Thoracic aorta (tissue), 2 donors: Measurements from ENCODE around the gene SHLD2. TPM values are rescaled to one million over a fixed set of nuclear protein-coding genes. Genes with fewer than 3 reads are reported as not detected.
"Not testable (repeated sequence)": the region's sequence is repeated elsewhere in the genome, so short reads cannot be mapped to it uniquely, and the experiment has no call there.

Experiments used
- ATAC-seq: fragments of 150-250 bp; one replicate; pipeline ENCODE4 v1.8.0; 2017; ENCODE audit warnings: low read depth; ENCODE audit not compliant: insufficient number of reproducible peaks, low FRiP score
- DNase-seq: peaks from one replicate; pipeline ENCODE4 v3.0.0-alpha.2; 2020; ENCODE audit warnings: low spot score
- H3K27ac ChIP-seq, 2 donors: fragments of 200-600 bp; sonication (generic); 1 replicate in 1 of 2; 2 replicates in 1 of 2; pipeline ENCODE4 v1.5.1; 2016; ENCODE audit warnings: mild to moderate bottlenecking in 2 of 2, moderate library complexity in 2 of 2
- H3K27me3 ChIP-seq: fragments of 200-600 bp; sonication (generic); replicated peaks from 2 replicates; pipeline ENCODE4 v1.6.0; 2016; ENCODE audit warnings: mild to moderate bottlenecking; ENCODE audit not compliant: insufficient read depth
- H3K36me3 ChIP-seq: fragments of 200-600 bp; sonication (generic); one replicate; pipeline ENCODE4 v1.5.1; 2016
- H3K4me1 ChIP-seq, 2 donors: fragments of 200-600 bp; sonication (generic); 1 replicate in 1 of 2; 2 replicates in 1 of 2; pipeline versions ENCODE4 v1.5.1 to v1.6.0; 2016; ENCODE audit warnings: low read depth in 2 of 2, mild to moderate bottlenecking in 1 of 2; ENCODE audit not compliant: control insufficient read depth in 1 of 2
- H3K4me3 ChIP-seq: fragments of 200-600 bp; sonication (generic); 2 replicates; pipeline ENCODE4 v1.5.1; 2016; ENCODE audit warnings: mild to moderate bottlenecking
- H3K9me3 ChIP-seq: fragments of 200-600 bp; sonication (generic); 2 replicates; pipeline ENCODE4 v1.5.1; 2016
- total RNA-seq, 2 donors: library from RNA; depleted of rRNA; stranded (reverse); fragments of >200 nt; gene quantifications; one replicate each; pipeline versions ENCODE4 v1.1.0 to v1.2.3, GENCODE V29; 2016

Gene SHLD2
- total RNA-seq, 2 donors from 2014 or later = 18.1 to 28.9 TPM

GRCh38 chr10:87213150-87213765 lies 118.3 kb downstream of the SHLD2 start:
- not testable (repeated sequence) for H3K4me1 ChIP-seq, H3K4me3 ChIP-seq, ATAC-seq, DNase-seq, H3K9me3 ChIP-seq, H3K27ac ChIP-seq, H3K36me3 ChIP-seq, H3K27me3 ChIP-seq

- not testable (repeated sequence) for H3K4me1 ChIP-seq, H3K36me3 ChIP-seq, H3K9me3 ChIP-seq, H3K4me3 ChIP-seq, DNase-seq, H3K27ac ChIP-seq, ATAC-seq, H3K27me3 ChIP-seq
Measured at GRCh38 chr10:87213806-87214205, 118.8 kb downstream of the SHLD2 start.

DNA sequence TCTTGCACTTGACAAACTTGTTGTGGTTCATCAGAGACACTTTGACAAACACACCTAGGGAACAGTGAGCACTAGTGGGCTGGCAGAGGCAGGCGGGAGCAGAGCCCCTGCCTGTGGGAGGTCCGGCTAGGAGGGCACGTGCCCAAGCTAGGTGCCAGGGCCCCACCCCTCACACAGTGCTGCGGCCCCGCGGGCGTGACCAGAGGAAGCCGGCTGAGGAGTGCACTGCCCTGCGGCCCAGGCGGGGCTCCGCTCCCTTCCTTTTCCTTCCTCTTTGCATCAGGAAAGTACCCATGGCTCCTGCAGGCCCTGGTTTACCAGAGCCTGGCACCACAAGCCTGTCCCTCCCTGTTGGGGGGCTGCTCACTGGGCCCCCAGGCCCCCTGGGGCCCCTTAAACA lies 121.1 kb downstream of the SHLD2 start:
- not testable (repeated sequence) for ATAC-seq, DNase-seq, H3K9me3 ChIP-seq, H3K36me3 ChIP-seq, H3K4me1 ChIP-seq, H3K27ac ChIP-seq, H3K4me3 ChIP-seq, H3K27me3 ChIP-seq

GRCh38 chr10:87219370-87219769 lies 124.4 kb downstream of the SHLD2 start:
- not testable (repeated sequence) for DNase-seq, H3K27me3 ChIP-seq, H3K4me3 ChIP-seq

GRCh38 chr10:87222789-87223188 lies 127.8 kb downstream of the SHLD2 start:
- not testable (repeated sequence) for DNase-seq, H3K4me3 ChIP-seq, H3K36me3 ChIP-seq, ATAC-seq, H3K27me3 ChIP-seq, H3K27ac ChIP-seq, H3K9me3 ChIP-seq, H3K4me1 ChIP-seq

More at GRCh38 chr10:87219370-87219769, 124.4 kb downstream of the SHLD2 start:
- not testable (repeated sequence) for H3K9me3 ChIP-seq, H3K27ac ChIP-seq, H3K36me3 ChIP-seq, ATAC-seq, H3K4me1 ChIP-seq

GRCh38 chr10:87225148-87225547 lies 130.1 kb downstream of the SHLD2 start, which contains the start of gene NUTM2A:
Gene NUTM2A, plus strand, starts transcription at chr10:87225448. Its CDS starts 383 bp downstream, at chr10:87225831.
- not testable (repeated sequence) for H3K4me1 ChIP-seq, H3K36me3 ChIP-seq, H3K4me3 ChIP-seq, H3K9me3 ChIP-seq, H3K27ac ChIP-seq, H3K27me3 ChIP-seq, ATAC-seq, DNase-seq

DNA sequence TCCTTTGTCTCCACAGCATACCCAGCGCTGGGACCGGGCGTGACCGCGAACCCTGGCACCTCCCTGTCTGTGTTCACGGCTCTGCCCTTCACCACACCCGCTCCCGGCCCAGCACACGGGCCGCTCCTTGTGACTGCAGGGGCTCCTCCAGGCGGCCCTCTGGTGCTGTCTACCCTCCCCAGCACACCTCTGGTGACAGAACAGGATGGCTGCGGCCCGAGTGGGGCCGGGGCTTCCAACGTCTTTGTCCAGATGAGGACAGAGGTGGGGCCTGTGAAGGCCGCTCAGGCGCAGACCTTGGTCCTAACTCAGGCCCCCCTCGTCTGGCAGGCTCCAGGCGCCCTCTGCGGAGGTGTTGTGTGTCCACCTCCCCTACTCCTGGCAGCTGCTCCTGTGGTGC lies 133.2 kb downstream of the SHLD2 start:
- DNase-seq, ATAC-seq, H3K27me3 ChIP-seq: not testable (repeated sequence)

GRCh38 chr10:87229211-87229610 lies 134.2 kb downstream of the SHLD2 start:
- H3K27me3 ChIP-seq, H3K9me3 ChIP-seq: not testable (repeated sequence)

More for the DNA sequence above, 133.2 kb downstream of the SHLD2 start:
- H3K4me3 ChIP-seq, H3K9me3 ChIP-seq, H3K27ac ChIP-seq, H3K4me1 ChIP-seq, H3K36me3 ChIP-seq: not testable (repeated sequence)

DNA sequence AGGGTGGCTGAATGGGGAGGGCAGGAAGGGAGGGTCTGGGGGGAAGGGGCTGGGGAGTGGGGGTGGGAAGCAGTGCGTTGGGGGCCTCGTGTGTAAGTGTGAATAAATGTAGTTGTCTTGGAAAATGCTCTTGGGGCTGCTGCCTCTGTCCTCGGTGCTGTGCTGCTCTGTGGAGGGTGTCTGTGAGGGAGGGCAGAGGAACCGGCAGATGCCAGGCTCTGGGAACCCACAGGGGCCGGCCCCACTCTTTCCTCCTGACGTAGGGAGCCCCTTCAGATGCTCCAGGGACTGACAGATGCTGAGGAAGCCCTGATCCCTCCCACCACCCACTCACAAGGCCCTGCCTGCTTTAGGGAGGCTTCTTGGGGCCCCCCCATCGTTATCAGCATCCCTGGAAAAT lies 139.8 kb downstream of the SHLD2 start:
- not testable (repeated sequence) for H3K4me3 ChIP-seq, ATAC-seq, H3K36me3 ChIP-seq, H3K4me1 ChIP-seq, H3K27ac ChIP-seq, H3K9me3 ChIP-seq, DNase-seq, H3K27me3 ChIP-seq

More at GRCh38 chr10:87229211-87229610, 134.2 kb downstream of the SHLD2 start:
- H3K4me3 ChIP-seq, ATAC-seq, H3K27ac ChIP-seq, H3K4me1 ChIP-seq, DNase-seq, H3K36me3 ChIP-seq: not testable (repeated sequence)

DNA sequence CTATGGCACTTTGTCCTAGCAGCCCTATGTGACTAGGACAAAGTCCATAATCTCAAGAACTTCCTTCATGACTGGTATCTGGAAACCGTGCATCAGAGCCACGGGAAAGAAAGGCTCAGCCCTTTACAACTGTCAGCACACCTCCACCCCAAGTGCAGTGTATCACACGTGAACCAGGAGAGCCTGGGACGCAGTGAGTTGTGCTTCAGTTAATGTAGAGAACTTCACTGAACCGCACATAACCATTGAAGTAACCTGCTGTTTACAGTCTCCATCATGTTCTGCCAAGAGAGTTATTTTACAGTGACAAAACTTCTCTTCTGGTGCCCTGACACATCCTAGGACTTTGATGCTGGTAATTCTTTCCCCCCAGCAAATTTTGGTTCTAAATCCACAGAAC lies 142.2 kb downstream of the SHLD2 start:
- H3K27me3 ChIP-seq, H3K27ac ChIP-seq, H3K36me3 ChIP-seq, H3K4me1 ChIP-seq, ATAC-seq, H3K4me3 ChIP-seq, H3K9me3 ChIP-seq, DNase-seq: not testable (repeated sequence)

GRCh38 chr10:87239346-87239808 lies 144.4 kb downstream of the SHLD2 start:
- not testable (repeated sequence) for H3K4me1 ChIP-seq, DNase-seq, H3K27ac ChIP-seq, H3K9me3 ChIP-seq, H3K36me3 ChIP-seq, ATAC-seq, H3K4me3 ChIP-seq, H3K27me3 ChIP-seq
